Prostate gland (tissue), 2 donors: Measurements from ENCODE around the gene UNC79.

Experiments used
- POLR2A ChIP-seq: fragments of 450-650 bp; IDR thresholded peaks from one replicate; pipeline ENCODE4 v1.6.1; 2016; ENCODE audit warnings: antibody characterized with exemption, mild to moderate bottlenecking
- POLR2AphosphoS5 ChIP-seq: sonication (generic); formaldehyde crosslinking; IDR thresholded peaks from one replicate; pipeline ENCODE4 v1.6.1; 2017; ENCODE audit warnings: antibody characterized with exemption
- TF ChIP-seq, protein P1 (sequence below), 4 experiments: fragments of 200-600 bp in 2 of 4; fragments of 450-650 bp in 2 of 4; sonication (generic) in 2 of 4; IDR thresholded peaks; 1 replicate in 3 of 4; 2 replicates in 1 of 4; pipeline ENCODE4 v1.5.1; 2016 to 2019; ENCODE audit warnings: antibody characterized with exemption in 4 of 4, mild to moderate bottlenecking in 2 of 4, moderate library complexity in 2 of 4

DNA sequence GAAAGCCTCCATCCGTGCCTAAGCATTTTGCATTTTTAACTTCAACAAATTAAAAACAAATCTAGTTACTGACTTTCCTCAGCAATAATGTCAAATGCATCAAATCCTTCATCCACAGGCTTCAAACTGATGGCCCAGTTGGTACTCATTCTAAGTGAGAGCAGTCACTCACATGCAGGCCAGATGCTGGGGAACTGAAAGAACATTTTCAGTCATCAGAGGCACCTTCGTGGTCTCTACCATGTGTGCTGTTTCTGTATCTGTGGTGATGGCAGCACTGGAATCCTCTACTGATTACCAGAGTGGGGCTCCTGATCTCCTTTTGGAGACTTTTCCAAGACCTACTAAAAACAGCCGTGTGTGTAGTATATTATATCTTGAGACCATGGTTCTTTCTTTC is 212.4 kb downstream of the UNC79 start:
- TF ChIP-seq, protein P1, sequence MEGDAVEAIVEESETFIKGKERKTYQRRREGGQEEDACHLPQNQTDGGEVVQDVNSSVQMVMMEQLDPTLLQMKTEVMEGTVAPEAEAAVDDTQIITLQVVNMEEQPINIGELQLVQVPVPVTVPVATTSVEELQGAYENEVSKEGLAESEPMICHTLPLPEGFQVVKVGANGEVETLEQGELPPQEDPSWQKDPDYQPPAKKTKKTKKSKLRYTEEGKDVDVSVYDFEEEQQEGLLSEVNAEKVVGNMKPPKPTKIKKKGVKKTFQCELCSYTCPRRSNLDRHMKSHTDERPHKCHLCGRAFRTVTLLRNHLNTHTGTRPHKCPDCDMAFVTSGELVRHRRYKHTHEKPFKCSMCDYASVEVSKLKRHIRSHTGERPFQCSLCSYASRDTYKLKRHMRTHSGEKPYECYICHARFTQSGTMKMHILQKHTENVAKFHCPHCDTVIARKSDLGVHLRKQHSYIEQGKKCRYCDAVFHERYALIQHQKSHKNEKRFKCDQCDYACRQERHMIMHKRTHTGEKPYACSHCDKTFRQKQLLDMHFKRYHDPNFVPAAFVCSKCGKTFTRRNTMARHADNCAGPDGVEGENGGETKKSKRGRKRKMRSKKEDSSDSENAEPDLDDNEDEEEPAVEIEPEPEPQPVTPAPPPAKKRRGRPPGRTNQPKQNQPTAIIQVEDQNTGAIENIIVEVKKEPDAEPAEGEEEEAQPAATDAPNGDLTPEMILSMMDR (IDR thresholded peaks at IDR 0.05): no peak
- no peak for TF ChIP-seq POLR2A
- TF ChIP-seq POLR2AphosphoS5: no peak
